H9 (cell line): ENCODE measurements around the gene ADM. TPM values are rescaled to one million over a fixed set of nuclear protein-coding genes. Genes with fewer than 3 reads are reported as not detected.

Source experiments
- DNase-seq: peaks from one replicate; pipeline ENCODE4 v3.0.0-alpha.2; 2017
- H2AFZ ChIP-seq: one replicate; pipeline ENCODE4 v1.6.1; 2013; ENCODE audit warnings: mild to moderate bottlenecking, low read length, control low read depth, moderate library complexity
- H2AK5ac ChIP-seq: 2 replicates; pipeline ENCODE4 v1.6.1; 2013; ENCODE audit warnings: low read length, control low read depth, mixed read lengths; ENCODE audit not compliant: insufficient read length
- H2BK120ac ChIP-seq: one replicate; pipeline ENCODE4 v1.6.1; 2013; ENCODE audit warnings: low read depth, mild to moderate bottlenecking, low read length, control low read depth, inconsistent platforms; ENCODE audit not compliant: poor library complexity, severe bottlenecking
- H2BK12ac ChIP-seq: 2 replicates; pipeline ENCODE4 v1.6.1; 2013; ENCODE audit warnings: low read length, control low read depth, mixed read lengths, low read depth; ENCODE audit not compliant: insufficient read length
- H2BK15ac ChIP-seq: 2 replicates; pipeline ENCODE4 v1.6.1; 2013; ENCODE audit warnings: low read depth, low read length, control low read depth
- H2BK20ac ChIP-seq: one replicate; pipeline ENCODE4 v1.6.1; 2013; ENCODE audit warnings: low read depth, mild to moderate bottlenecking, low read length, control low read depth, inconsistent platforms; ENCODE audit not compliant: poor library complexity, severe bottlenecking
- H2BK5ac ChIP-seq: 2 replicates; pipeline ENCODE4 v1.6.1; 2013; ENCODE audit warnings: low read length, control low read depth, mixed read lengths; ENCODE audit not compliant: insufficient read length
- H3K14ac ChIP-seq: 2 replicates; pipeline ENCODE4 v1.6.1; 2013; ENCODE audit warnings: low read length, control low read depth; ENCODE audit not compliant: insufficient read depth
- H3K18ac ChIP-seq: 2 replicates; pipeline ENCODE4 v1.6.1; 2013; ENCODE audit warnings: low read depth, mild to moderate bottlenecking, mixed read lengths, low read length, control low read depth; ENCODE audit not compliant: insufficient read length
- H3K23ac ChIP-seq: 2 replicates; pipeline ENCODE4 v1.6.1; 2013; ENCODE audit warnings: low read length, control low read depth, mixed read lengths, low read depth; ENCODE audit not compliant: insufficient read length
- H3K23me2 ChIP-seq: 2 replicates; pipeline ENCODE4 v1.6.1; 2013; ENCODE audit warnings: low read depth, mild to moderate bottlenecking, mixed read lengths, low read length, control low read depth; ENCODE audit not compliant: insufficient read length, poor library complexity, severe bottlenecking
- H3K27ac ChIP-seq: 2 replicates; pipeline ENCODE4 v1.5.1; 2013; ENCODE audit warnings: low read length, control low read depth, mixed read lengths, low read depth; ENCODE audit not compliant: insufficient read length
- H3K27me3 ChIP-seq: 2 replicates; pipeline ENCODE4 v1.6.1; 2013; ENCODE audit warnings: low read length, control low read depth, inconsistent platforms; ENCODE audit not compliant: insufficient read depth
- H3K4ac ChIP-seq: 2 replicates; pipeline ENCODE4 v1.6.1; 2013; ENCODE audit warnings: low read depth, mild to moderate bottlenecking, control low read depth, inconsistent platforms, low read length, moderate library complexity
- H3K4me1 ChIP-seq: 2 replicates; pipeline ENCODE4 v1.6.1; 2013; ENCODE audit warnings: low read length, control low read depth, inconsistent platforms; ENCODE audit not compliant: insufficient read depth
- H3K4me2 ChIP-seq: 2 replicates; pipeline ENCODE4 v1.6.1; 2013; ENCODE audit warnings: low read length, control low read depth, mixed read lengths; ENCODE audit not compliant: insufficient read length, insufficient read depth
- H3K56ac ChIP-seq: 2 replicates; pipeline ENCODE4 v1.6.1; 2013; ENCODE audit warnings: low read depth, mild to moderate bottlenecking, mixed read lengths, low read length, control low read depth; ENCODE audit not compliant: insufficient read length
- H3K79me1 ChIP-seq: 2 replicates; pipeline ENCODE4 v1.6.1; 2013; ENCODE audit warnings: low read depth, mild to moderate bottlenecking, moderate library complexity, low read length, control low read depth, inconsistent platforms; ENCODE audit not compliant: insufficient read depth, poor library complexity, severe bottlenecking
- H3K79me2 ChIP-seq: 2 replicates; pipeline ENCODE4 v1.6.1; 2013; ENCODE audit warnings: low read length, control low read depth, inconsistent platforms; ENCODE audit not compliant: insufficient read depth
- H3K9ac ChIP-seq: 2 replicates; pipeline ENCODE4 v1.6.1; 2013; ENCODE audit warnings: low read length, control low read depth, mixed read lengths; ENCODE audit not compliant: insufficient read length; ENCODE audit errors: extremely low read depth
- H3K9me3 ChIP-seq: one replicate; pipeline ENCODE4 v1.6.1; 2013; ENCODE audit warnings: low read depth, low read length, inconsistent platforms; ENCODE audit not compliant: control insufficient read depth
- H3T11ph ChIP-seq: one replicate; pipeline ENCODE4 v1.6.1; 2013; ENCODE audit warnings: mild to moderate bottlenecking, low read length, control low read depth, inconsistent platforms
- H4K20me1 ChIP-seq: one replicate; pipeline ENCODE4 v1.6.1; 2013; ENCODE audit not compliant: control insufficient read depth, insufficient read length, insufficient read depth
- H4K5ac ChIP-seq: 2 replicates; pipeline ENCODE4 v1.6.1; 2013; ENCODE audit warnings: low read depth, mild to moderate bottlenecking, mixed read lengths, low read length, control low read depth; ENCODE audit not compliant: insufficient read length
- H4K8ac ChIP-seq: replicated peaks from 2 replicates; pipeline ENCODE4 v1.6.1; 2013; ENCODE audit warnings: low read length, control low read depth, mixed read lengths, low read depth; ENCODE audit not compliant: insufficient read length
- H4K91ac ChIP-seq: 2 replicates; pipeline ENCODE4 v1.6.1; 2013; ENCODE audit warnings: low read depth, mild to moderate bottlenecking, moderate library complexity, mixed read lengths, low read length, control low read depth; ENCODE audit not compliant: insufficient read length
- H3K27ac Mint-ChIP-seq, 3 experiments: 2 replicates in 2 of 3; 3 replicates in 1 of 3; pipeline ENCODE4 v1.8.0; 2020 to 2021; ENCODE audit warnings: mixed read lengths in 3 of 3, mild to moderate bottlenecking in 1 of 3, moderate library complexity in 1 of 3
- H3K27me3 Mint-ChIP-seq: 2 replicates; pipeline ENCODE4 v1.8.0; 2021; ENCODE audit warnings: low read depth, mild to moderate bottlenecking, moderate library complexity, mixed read lengths
- H3K36me3 Mint-ChIP-seq, 3 experiments: 2 replicates in 2 of 3; 3 replicates in 1 of 3; pipeline ENCODE4 v1.8.0; 2020 to 2021; ENCODE audit warnings: low read depth in 3 of 3, mixed read lengths in 3 of 3; ENCODE audit not compliant: insufficient read depth in 1 of 3
- H3K4me1 Mint-ChIP-seq, 2 experiments: 2 replicates each; pipeline ENCODE4 v1.8.0; 2020; ENCODE audit warnings: mixed read lengths in 2 of 2
- H3K4me3 Mint-ChIP-seq, 2 experiments: 2 replicates in 1 of 2; 3 replicates in 1 of 2; pipeline ENCODE4 v1.8.0; 2020 to 2021; ENCODE audit warnings: mild to moderate bottlenecking in 2 of 2, mixed read lengths in 2 of 2, moderate library complexity in 1 of 2
- H3K9me3 Mint-ChIP-seq, 2 experiments: 2 replicates in 1 of 2; 3 replicates in 1 of 2; pipeline ENCODE4 v1.8.0; 2020; ENCODE audit warnings: mild to moderate bottlenecking in 2 of 2, mixed read lengths in 2 of 2, moderate library complexity in 1 of 2
- CTCF ChIP-seq: fragments of 200-600 bp; sonication (generic); conservative IDR thresholded peaks from 3 replicates; pipeline ENCODE4 v1.8.0; 2021; ENCODE audit warnings: antibody characterized with exemption, mild to moderate bottlenecking
- WGBS: extraction: QIAGEN DNeasy Blood & Tissue Kit; methylation state at CpG from one replicate; pipeline ENCODE4 v1.1.7; 2013; ENCODE audit warnings: missing lambda C conversion rate, low lambda C conversion rate, mixed read lengths; ENCODE audit not compliant: insufficient read length; ENCODE audit errors: extremely low coverage; 5-methylcytosine and 5-hydroxymethylcytosine counted together
- total RNA-seq: library from RNA; stranded (reverse); gene quantifications from 2 replicates; pipeline ENCODE4 v1.2.1, GENCODE V29; 2021

Gene ADM
- total RNA-seq, 1 experiment from 2014 or later = 99.1 TPM

GRCh38 chr11:10274726-10275125, 30.1 kb upstream of the ADM start:
- WGBS = no CpG with 5 or more reads among the region's 1 CpG
- Histone ChIP-seq H3K27ac (no peak overlapping the region), H2AK5ac (no peak overlapping the region), H3K27me3 (no peaks in the 10 kb centered on the region), H3T11ph (no peak overlapping the region), H2BK5ac (no peak overlapping the region), H3K56ac (no peak overlapping the region), H3K23me2 (no peaks in the 10 kb centered on the region), H4K8ac (no peak overlapping the region), H3K18ac (no peak overlapping the region), H3K79me2 (0 out of 2 replicates have a peak, but pooled peaks cover 2% of the 10 kb centered on the region), H3K4ac (no peak overlapping the region), H4K20me1 (no peaks in the 10 kb centered on the region), H3K4me2 (no peak overlapping the region), H4K5ac (no peak overlapping the region), H4K91ac (no peak overlapping the region), H3K79me1 (no peaks in the 10 kb centered on the region), H3K14ac (no peak overlapping the region), H3K23ac (no peak overlapping the region), H2BK120ac (no peak overlapping the region), H2AFZ (no peak overlapping the region), H3K4me1 (no peaks in the 10 kb centered on the region), H2BK15ac (no peak overlapping the region), H2BK20ac (no peak overlapping the region), H3K9me3 (no peaks in the 10 kb centered on the region), H2BK12ac (no peak overlapping the region), H3K9ac (no peak overlapping the region)
- no peaks in the 10 kb centered on the region for H3K36me3 Mint-ChIP-seq
- peaks cover 14% of the 10 kb centered on the region in 2 experiments for H3K4me1 Mint-ChIP-seq
- H3K9me3 Mint-ChIP-seq = no peaks in the 10 kb centered on the region
- H3K27ac Mint-ChIP-seq = peak overlapping the region in 1 of 3 experiments; percentile 35; a peak in 3 of 7 replicates
- DNase-seq = no peak
- H3K27me3 Mint-ChIP-seq = no peaks in the 10 kb centered on the region; the same call in 1 of the 2 replicates
- H3K4me3 Mint-ChIP-seq = no peak overlapping the region
- no peak for TF ChIP-seq CTCF
